GM19438 (cell line): ENCODE measurements around the gene C1orf94.
"Not testable (repeated sequence)": the region's sequence is repeated elsewhere in the genome, so short reads cannot be mapped to it uniquely, and the experiment has no call there.

Experiments
- ATAC-seq: cut with Tn5 transposase; IDR thresholded peaks from one replicate; pipeline ENCODE4 v1.9.1; 2021; ENCODE audit warnings: low read depth; ENCODE audit not compliant: unreplicated experiment

The C1orf94 gene

DNA sequence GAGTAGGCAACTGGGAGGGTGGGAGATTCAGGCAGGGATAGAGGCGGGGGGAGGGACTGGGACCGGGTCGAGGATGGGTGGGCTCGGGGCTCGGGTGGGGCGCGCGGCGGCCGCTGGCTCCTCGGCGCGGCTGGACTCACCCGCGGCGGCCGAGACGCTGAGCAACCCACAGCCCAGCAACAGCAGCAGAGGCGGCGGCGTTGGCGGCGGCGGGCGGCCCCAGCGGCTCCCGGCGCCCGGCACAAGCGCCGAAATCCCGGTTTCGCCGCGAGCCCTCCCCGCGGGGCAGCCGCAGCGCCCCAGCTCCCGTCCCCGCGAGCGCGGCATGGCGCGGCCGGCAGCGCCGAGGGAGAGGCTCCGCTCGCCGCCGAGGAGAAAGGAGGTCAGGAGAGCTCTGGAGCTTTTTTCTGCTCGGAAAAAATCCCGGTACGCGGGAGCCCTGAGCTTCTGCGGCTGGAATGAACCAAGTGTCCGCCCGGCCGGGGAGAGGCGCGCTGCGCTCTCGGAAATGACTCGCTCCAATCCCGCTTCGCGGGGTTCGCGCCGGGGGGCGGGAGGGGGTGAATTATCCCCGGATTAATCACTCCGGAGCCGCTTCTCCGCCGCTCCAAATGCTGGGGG is 11.8 kb upstream of the C1orf94 start, which contains the start of gene CSMD2:
TSS of gene CSMD2 (minus strand) at position 460 of the 621 bp plus-strand sequence. CDS start at position 327, 133 bp downstream.
- no peak for ATAC-seq

DNA sequence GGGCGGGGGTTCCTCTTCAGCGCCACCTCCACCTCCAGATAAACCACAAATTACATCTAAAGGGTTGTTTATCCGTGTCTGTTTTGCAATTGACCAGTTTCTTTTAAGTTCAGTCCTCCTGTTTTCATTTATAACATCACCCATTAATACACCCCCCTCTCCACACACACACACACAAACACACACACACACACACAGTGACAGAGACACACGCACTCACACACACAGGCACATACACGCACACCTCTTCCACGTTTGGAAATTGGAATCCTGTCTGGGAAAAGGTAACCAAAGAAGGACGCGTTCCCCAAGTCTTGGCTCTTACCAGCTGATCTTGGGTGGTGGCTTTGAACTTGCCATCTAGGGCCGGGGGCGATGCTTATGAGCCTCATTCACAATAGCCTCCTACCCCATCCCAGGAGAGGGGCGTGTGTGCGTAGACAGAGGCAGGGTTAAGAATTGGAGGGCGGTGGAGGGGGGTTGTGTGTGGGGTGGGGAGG is 11.2 kb upstream of the C1orf94 start:
- ATAC-seq = no peak

DNA sequence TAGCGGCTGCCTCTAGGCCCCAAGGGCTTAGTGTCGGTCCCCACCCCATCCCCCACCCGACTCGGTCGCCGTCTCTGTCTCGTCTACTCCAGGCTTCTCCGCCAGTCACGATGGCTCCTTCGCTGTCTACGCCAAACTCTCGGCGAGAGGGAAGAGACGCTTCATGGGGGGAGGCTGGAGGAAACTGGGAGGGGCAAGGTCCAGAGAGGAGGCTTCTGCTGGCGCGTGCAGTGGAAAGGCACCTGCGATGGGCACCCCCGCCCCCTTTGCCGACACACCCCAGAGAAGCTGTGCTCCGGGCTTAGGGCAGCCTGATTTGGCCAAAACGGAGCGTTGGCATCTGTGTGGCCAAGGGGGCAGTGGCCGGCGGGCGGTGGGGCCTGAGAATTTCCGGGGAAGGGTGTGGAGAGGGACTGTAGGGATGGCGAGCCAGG is 10.5 kb upstream of the C1orf94 start:
- no peak for ATAC-seq

DNA sequence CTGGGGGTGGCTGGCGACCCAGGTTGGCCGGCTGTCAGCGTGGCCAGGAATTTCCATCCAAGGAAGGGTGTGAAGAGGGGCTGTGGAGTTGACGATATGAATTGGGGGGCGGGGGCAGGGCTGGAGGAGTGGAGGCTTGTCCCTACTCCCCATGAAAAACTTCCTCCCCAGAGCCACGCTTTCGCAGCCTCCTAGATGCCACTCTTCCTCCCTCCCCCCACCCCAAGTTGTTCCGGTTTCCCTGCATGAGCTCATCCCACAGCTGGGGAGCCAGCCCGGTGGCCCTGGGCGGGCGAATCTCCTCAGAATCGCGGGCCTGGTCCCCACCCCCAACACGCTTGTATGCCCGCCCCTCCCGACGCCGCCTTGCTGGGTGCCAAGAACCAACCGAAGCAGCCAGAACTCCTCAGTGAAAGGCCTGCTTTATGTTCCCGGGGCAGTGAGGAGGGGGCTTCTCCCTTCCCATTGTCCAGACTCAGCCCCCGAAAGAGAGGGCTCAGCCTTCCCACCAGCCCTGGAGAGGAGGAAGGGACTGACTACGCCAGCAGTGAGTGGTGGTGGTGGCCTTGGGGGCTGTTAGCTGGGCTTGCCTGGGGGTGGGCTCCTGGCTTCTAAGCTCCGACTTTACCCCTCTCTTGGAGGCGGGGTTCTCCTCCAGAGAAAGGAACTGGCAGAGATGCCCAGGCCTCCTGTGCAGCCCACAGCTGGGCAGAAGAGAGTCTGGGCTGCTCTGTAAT is 9.9 kb upstream of the C1orf94 start:
- no peak for ATAC-seq

DNA sequence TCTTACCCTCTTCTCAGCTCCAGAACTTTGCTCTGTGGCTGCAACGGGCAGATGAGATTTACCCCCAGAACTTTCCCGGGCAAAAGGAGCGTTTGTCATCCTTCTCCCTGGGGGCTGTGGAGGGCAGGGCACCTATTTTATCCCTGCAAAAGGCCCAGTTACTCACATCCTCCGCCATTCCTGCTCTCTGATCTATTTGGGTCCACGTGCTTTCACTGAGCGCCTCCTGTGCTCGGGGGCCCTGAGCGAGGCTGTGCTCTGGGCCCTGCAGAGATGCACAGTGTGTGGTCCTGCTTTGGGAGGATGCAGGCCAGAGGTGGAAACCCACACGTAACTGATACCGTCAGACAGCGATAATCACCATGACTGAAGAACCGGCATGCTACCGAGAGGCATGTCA is 9.3 kb upstream of the C1orf94 start:
- ATAC-seq = no peak

DNA sequence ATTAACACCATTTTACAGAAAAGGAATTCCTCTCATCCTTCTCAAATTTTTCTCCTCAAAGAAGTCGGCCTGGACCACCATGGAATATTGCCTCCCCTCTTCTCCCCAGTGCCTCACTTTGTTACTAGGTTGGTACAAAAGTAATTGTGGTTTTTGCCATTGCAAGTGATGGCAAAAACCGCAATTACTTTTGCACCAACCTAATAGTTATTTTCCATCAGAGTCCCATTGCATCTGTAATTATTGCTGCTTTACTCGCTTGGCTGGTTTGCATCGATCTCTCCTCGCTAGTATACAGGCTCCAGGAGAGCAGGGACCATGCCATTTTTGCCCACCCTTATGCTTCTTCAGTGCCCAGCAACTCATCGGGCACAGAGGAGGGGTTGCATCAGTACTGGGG is 963 bp upstream of the C1orf94 start:
- no peak for ATAC-seq

DNA sequence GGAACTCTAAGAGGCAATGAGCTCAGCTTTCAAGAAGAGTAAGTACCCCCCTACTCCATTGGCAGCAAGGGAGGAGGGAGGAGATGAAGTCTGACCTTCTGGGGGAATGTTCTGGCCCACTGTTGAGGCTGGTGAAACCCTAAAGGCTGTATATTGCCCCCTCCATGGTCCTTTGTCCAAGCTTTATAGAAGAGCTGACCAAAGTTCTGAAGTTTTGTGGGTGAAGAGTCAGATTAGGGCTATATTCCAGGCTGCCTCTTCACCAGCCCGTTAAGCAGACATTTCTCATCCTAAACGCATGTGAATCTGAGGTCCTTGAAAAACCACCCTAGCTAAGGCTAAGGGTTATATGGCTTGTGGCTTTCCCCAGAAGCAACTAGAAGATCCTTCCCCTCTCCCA is 1.4 kb downstream of the C1orf94 start:
- no peak for ATAC-seq

DNA sequence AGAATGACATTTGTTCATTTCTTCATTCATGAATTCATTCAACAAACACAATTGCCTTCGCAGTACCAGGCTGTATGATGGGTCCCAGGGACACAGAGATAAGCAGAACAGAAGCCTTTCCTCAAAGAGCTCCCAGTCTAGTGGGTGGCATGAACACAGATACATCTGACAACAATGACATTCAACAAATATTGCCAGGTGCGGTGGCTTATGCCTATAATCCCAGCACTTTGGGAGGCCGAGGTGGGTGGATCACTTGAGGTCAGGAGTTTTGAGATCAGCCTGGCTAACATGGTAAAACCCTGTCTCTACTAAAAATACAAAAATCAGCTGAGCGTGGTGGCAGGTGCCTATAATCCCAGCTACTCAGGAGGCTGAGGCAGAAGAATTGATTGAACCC is 6.7 kb downstream of the C1orf94 start:
- not testable (repeated sequence) for ATAC-seq

DNA sequence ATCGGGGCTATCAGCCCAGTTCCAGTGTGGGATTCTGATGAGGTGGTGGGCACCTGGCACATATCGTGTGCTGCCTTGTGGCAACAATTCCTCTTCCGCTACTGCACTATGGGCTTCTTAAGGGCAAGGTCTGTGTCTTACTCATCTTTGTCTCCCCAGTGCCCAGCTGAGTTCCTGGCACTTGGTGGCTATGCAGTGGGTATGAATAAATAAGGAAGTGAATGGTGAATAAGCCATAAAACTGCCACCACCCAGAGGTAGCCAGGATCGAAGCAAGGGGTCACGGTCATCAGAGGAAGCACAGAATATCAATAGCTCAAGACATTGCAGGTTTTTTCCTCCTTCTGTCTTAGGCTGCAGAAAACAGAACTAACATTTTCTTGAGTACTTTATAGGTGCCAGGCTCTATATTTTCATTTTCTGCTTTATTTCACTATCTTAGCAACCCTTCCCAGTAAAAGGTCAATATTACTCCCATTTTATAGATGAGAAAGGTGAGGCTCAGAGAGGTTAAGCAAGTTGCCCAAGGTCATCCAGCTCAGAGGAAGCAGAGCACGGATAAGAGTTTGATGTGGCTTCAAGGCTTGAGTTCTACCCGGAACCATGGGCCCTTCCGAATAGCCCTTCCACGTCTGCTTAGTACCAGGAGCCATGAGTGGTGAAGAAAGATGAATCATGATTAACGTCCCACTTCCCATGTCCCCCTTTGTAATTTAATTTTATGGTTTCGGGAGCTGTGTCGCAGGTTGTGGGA is 10.2 kb downstream of the C1orf94 start:
- ATAC-seq = no peak

DNA sequence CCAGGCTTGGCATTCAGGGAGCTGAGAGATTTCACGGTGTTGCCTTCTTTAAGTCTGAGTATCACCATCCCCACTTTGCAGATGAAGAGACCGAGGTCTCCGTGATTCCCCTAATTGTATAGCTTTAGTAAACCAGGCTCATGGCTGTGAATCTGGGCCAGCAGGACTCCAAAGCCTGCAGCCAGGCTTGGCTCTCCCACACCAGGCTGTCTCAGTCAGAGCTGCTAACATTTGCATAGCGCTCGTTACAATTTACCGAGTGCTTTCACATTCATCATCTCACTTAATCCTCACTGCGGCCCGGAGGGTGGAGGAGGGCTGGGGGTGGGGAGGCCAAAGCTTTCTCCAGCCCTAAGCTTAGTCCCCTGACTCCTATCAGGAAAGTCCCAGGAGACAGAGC is 11.7 kb downstream of the C1orf94 start:
- no peak for ATAC-seq

DNA sequence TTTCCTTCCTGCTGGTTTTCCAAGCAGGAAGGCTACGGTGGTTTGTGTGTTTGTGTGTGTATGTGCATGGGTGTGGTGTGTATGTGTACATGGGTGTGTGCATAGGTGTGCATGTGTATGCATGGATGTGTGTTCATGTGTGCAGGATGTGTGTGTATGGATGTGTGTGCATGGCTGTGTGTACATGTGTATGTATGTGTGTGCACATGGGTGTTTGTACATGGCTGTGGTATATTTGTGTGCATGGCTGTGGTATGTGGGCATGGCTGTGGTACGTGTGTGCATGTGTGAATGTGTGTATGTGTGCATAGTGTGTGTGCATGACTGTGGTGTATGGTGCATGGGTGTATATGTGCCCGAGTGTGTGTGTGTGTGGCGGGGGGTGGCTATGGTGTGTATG is 12.3 kb downstream of the C1orf94 start:
- ATAC-seq = no peak

DNA sequence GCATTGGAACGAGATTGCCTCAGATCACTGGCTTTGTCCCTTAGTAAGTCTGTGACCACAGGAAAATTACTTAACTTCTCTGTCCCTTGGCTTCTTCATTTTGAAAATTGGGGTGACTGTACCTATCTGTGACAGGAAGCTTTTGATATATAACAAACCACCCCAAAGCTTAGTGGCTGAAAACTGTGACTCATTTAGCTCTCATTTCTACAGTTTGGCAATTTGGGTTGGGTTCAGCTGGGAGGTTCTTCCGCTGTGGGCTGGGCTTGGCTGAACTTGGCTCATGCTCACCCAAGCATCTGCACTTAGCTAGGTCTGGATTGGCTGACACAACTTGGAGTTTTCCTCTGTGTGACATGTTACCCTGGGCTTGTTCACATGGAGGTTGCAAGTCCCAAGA is 14.0 kb downstream of the C1orf94 start:
- ATAC-seq = no peak

DNA sequence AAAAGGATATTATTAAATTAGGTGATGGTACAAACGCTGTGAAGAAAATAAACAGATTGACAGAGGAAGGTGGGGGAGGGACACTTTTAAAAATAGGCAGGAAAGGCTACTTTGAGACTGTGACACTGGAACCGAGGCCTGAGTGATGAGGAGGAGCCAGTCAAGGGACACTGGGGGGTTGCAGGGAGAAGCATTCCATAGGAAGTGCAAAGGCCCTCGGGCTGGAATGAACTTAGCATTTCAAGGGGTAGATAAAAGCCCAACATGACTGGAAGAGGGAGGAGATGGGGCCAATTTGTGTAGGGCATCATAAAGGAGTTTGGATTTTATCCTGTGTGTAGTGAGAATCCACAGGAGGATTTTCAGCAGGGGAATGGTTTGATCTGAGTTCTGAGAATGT is 15.9 kb downstream of the C1orf94 start:
- ATAC-seq = no peak

DNA sequence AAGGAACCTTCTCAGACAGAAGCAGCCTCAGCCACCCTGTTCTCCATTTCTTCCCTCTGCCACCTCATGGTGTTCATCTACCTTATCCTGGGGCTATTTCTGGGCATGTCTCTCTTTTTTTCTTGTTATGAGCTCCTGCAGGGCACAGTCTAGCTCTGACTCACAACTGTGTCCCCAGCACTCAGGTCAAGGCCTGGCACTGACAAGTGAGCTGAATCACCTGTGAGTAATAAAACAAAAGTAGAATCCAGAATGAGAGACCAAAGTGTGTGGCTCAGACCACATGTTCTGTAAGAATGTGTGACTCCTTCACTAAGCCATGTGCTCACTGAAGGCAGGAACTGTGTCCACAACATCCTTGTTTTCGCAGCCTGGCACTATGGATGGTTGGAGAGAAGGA is 23.2 kb downstream of the C1orf94 start:
- ATAC-seq = no peak

DNA sequence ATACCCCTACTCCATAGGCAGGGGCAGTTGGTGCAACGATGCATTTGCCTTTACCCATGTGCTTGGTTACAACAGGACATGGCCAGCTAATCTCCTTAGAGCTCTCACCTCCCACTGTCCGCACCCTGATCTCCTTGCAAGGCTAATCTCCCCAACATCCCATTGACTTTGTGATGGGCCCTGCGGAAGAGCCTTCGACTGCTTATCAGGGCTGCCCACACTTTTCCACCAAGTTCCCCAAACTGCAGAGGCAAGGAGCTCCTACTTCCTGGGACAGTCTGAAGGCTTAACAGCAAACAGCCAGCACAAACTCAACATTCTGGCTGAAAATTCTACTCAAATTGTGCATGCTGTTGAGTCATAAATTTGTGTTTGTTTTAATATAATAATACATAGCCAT is 36.0 kb downstream of the C1orf94 start:
- ATAC-seq = no peak

DNA sequence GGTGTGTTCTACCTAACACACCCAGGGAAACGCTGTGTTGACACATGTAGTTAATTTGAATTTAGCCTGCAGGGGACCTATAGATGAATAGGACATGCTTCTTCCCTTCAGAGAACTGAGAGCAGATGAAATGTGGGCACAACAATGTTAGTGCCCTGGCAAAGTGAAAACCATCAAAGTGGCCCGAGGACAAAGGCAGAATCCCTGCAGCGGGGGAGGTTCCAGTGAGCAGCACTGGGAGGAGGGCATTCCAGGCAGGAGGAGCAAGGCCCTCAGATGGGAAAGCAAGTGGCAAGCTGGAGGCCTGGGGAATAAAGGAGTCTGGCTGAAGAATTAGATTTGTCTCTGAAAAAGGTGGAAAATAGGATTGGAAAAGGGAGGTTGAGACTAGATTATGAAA is 37.2 kb downstream of the C1orf94 start:
- ATAC-seq = no peak

DNA sequence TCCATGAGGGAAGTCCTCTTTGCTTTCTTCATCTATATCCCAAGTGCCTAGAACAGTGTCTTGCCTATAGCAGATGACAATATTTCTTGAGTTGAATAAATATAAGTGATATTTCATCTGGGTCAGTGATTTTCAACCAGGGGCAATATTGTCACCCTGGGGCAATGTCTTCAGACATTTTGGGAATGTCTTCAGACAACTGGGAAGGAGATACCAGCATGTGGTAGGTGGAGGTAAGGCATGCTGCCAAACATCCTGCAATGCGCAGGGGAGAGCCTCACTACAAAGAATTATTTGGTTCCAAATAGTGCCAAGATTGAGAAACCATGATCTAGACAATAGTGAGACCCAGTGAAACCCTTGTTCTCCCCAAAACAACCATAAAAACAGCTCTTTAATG is 54.7 kb downstream of the C1orf94 start:
- ATAC-seq = no peak

DNA sequence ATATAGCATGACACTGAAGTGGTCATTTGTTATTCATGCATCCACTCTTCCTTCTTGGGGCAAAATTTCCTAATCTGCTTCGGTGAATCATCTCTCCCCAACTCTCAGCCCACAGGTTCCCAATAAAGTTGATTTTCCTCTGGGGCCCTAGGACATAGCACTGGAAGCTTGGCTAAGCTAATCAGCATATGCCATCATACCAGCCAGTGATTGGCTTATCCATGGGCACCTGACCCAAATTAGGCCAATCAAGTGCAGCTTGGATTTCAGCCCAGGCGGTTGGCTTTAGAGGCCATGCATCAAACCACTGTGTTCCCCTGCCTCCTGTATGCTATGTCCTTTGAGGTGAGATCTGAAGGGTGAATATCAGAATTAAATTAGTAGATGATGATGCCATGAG is 58.9 kb downstream of the C1orf94 start:
- ATAC-seq = no peak

DNA sequence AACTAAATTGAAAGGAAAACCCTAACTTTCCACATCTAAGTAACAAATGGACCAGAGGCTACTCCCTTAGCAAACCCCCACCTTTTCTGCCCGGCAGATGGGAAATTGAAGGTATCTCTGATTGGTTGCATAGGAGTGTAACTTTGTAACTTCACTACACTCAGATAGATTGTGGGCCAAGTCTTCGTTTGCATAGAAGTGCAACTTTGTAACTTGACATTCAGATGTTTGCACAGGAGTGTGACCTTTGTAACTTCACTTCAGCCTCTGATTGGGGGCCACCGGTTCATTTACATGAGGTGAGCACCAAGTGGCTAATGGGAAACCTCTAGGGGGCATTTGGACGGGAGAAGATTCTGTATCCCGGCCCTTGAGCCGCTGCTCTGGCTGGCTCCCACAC is 59.4 kb downstream of the C1orf94 start:
- ATAC-seq = no peak

DNA sequence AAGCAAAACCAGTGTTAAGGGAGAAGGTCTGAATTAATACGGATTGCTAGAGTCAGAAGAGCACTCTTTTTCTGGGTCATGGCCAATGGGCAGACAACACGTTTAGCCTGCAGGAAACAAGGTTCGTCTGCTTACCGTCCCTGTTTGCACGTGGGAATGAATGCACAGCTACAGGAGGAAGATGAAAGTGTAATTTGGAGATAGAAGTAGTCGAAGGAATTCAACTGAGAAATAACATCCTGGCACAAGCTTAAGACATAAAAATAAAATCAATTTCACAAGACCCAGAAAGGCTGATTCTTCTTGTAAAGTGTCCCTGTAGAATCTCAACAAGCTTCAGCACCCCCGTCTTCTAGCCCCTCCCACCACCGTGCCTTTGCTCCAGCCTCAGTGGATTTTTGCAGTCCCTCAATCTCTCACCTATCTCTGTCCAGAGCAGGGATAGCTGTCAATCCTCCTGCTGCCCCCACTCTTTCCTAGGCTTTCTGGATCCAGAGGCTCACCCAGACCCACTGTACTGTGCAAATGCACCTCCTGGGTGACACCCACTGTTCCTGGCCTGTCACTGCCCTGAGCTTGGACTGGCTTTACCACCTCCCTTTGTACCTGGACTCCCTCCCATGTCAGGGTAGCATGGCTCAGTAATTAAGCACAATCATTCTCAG is 60.6 kb downstream of the C1orf94 start:
- ATAC-seq = no peak

DNA sequence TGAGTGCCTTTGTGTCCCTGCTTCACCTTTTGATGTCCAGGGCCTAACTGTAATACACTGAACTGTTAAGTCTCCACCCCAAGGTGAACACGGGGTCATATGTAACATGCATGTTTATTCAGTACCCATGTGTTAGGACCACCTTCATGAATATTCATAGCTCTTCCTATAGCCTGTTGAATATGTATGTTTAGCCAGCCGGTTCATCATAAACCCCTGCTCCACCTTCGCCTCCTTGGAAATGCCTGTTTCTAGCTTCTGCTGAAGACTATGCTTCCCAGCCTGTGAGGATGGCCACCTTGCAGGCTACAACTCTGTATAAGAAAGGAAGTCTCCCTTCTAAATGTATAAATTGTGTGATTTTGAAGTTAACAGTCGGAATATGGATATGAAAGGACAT is 69.3 kb downstream of the C1orf94 start:
- ATAC-seq = no peak
